K562 (cell line): ENCODE results near the gene ISOC1. TPM values are rescaled to one million over a fixed set of nuclear protein-coding genes. Genes with fewer than 3 reads are reported as not detected.

ENCODE experiments used
- ATF1 ChIP-seq, 2 experiments: fragments of 450-650 bp in 1 of 2; IDR thresholded peaks; 2 replicates each; pipeline ENCODE4 v1.6.1; 2016; ENCODE audit warnings: missing compliant biosample characterization in 1 of 2, missing genetic modification characterization in 1 of 2
- CEBPG ChIP-seq, 3 experiments: fragments of 200-800 bp in 1 of 3; sonication (Bioruptor generic) in 1 of 3; sonication (generic) in 1 of 3; formaldehyde crosslinking in 1 of 3; IDR thresholded peaks in 2 of 3; conservative IDR thresholded peaks in 1 of 3; 2 replicates each; pipeline versions ENCODE4 v1.6.1 to v1.8.0; 2016 to 2022; ENCODE audit warnings: missing compliant biosample characterization in 2 of 3, missing genetic modification characterization in 2 of 3, mild to moderate bottlenecking in 1 of 3, missing genetic modification reagents in 1 of 3
- E2F6 ChIP-seq, 2 experiments: IDR thresholded peaks; 2 replicates each; pipeline ENCODE4 v1.6.1; 2011; ENCODE audit warnings: borderline replicate concordance in 1 of 2, control low read depth in 1 of 2, low read depth in 1 of 2, low read length in 1 of 2, mild to moderate bottlenecking in 1 of 2, mixed read lengths in 1 of 2, moderate library complexity in 1 of 2; ENCODE audit not compliant: insufficient read depth in 1 of 2, insufficient read length in 1 of 2, poor library complexity in 1 of 2, severe bottlenecking in 1 of 2; ENCODE audit errors: extremely low read depth in 1 of 2
- EGR1 ChIP-seq: fragments of 450-650 bp; conservative IDR thresholded peaks from 2 replicates; pipeline ENCODE4 v1.6.1; 2017; ENCODE audit warnings: mild to moderate bottlenecking
- FOXM1 ChIP-seq, 2 experiments: fragments of 450-650 bp in 1 of 2; sonication (generic) in 1 of 2; formaldehyde crosslinking in 1 of 2; IDR thresholded peaks; 2 replicates each; pipeline versions ENCODE4 v1.6.1 to v1.9.0; 2017 to 2022; ENCODE audit warnings: low read depth in 2 of 2, mild to moderate bottlenecking in 2 of 2, missing genetic modification reagents in 1 of 2, moderate library complexity in 1 of 2
- GTF2E2 ChIP-seq: fragments of 200-800 bp; sonication (Bioruptor generic); IDR thresholded peaks from 2 replicates; pipeline ENCODE4 v1.6.1; 2016; ENCODE audit warnings: missing genetic modification characterization, missing compliant biosample characterization
- HMBOX1 ChIP-seq: sonication (generic); IDR thresholded peaks from 2 replicates; pipeline ENCODE4 v1.6.1; 2016
- KAT7 ChIP-seq: sonication (generic); formaldehyde crosslinking; IDR thresholded peaks from 2 replicates; pipeline ENCODE4 v1.8.0; 2022; ENCODE audit warnings: missing genetic modification reagents, mild to moderate bottlenecking, borderline replicate concordance
- MIER1 ChIP-seq: fragments of 450-650 bp; IDR thresholded peaks from 2 replicates; pipeline ENCODE4 v1.6.1; 2016; ENCODE audit warnings: antibody characterized with exemption, mild to moderate bottlenecking, low read depth
- MITF ChIP-seq: IDR thresholded peaks from 2 replicates; pipeline ENCODE4 v1.6.1; 2014; ENCODE audit warnings: antibody characterized with exemption
- NFATC3 ChIP-seq: fragments of 450-650 bp; IDR thresholded peaks from 2 replicates; pipeline ENCODE4 v1.6.1; 2017; ENCODE audit warnings: mild to moderate bottlenecking
- NFRKB ChIP-seq: fragments of 450-650 bp; IDR thresholded peaks from 2 replicates; pipeline ENCODE4 v1.6.1; 2016; ENCODE audit warnings: low read depth
- PCBP1 ChIP-seq: fragments of 200-400 bp; formaldehyde crosslinking; IDR thresholded peaks from 2 replicates; pipeline ENCODE4 v1.6.1; 2018; ENCODE audit warnings: mild to moderate bottlenecking, low read depth, low read length; ENCODE audit not compliant: poor library complexity, severe bottlenecking
- RNF2 ChIP-seq: sonication (generic); IDR thresholded peaks from 2 replicates; pipeline ENCODE4 v1.6.1; 2016
- ZNF3 ChIP-seq: fragments of 250-450 bp; sonication (Bioruptor Pico); IDR thresholded peaks from 2 replicates; pipeline ENCODE4 v1.5.0; 2021; ENCODE audit warnings: mild to moderate bottlenecking, moderate library complexity
- polyA plus RNA-seq, 8 experiments: library from polyadenylated mRNA; depleted of rRNA in 4 of 8; stranded (reverse) in 5 of 8; unstranded in 3 of 8; fragments of >200 nt; fragmentation: Nextera tagmentation in 2 of 8; fragmentation: Illumina TruSeq in 1 of 8; extraction: Ambion mirVana in 2 of 8; extraction: Trizol in 1 of 8; gene quantifications; 2 replicates each; pipeline versions ENCODE4 v1.2.1 to v1.2.3, GENCODE V29; 2011 to 2014; ENCODE audit warnings: inconsistent platforms in 1 of 8, missing spikeins in 1 of 8
- total RNA-seq, 7 experiments: library from RNA; depleted of rRNA in 6 of 7; stranded (reverse); fragments of >200 nt in 6 of 7; fragmentation: Illumina TruSeq in 2 of 7; extraction: Trizol in 2 of 7; gene quantifications; 2 replicates each; pipeline versions ENCODE4 v1.2.1 to v1.2.3, GENCODE V29; 2011 to 2021; ENCODE audit warnings: low replicate concordance in 1 of 7
- TF ChIP-seq, protein P1 (sequence below): sonication (generic); formaldehyde crosslinking; IDR thresholded peaks from 2 replicates; pipeline ENCODE4 v1.4.0; 2020; ENCODE audit warnings: mild to moderate bottlenecking, missing genetic modification reagents
- TF ChIP-seq, protein P2 (sequence below), 3 experiments: fragments of 200-800 bp in 1 of 3; sonication (Bioruptor generic) in 1 of 3; sonication (generic) in 1 of 3; formaldehyde crosslinking in 1 of 3; IDR thresholded peaks; 2 replicates each; pipeline versions ENCODE4 v1.6.1 to v1.8.0; 2016 to 2022; ENCODE audit warnings: mild to moderate bottlenecking in 2 of 3, missing compliant biosample characterization in 2 of 3, missing genetic modification characterization in 2 of 3, missing genetic modification reagents in 1 of 3

ISOC1 gene
- total and polyA plus RNA-seq, 9 of the 15 experiments (the other 6 are each of a cell fraction or from before 2014, with no cell fraction given): 14.0 to 67.9 (median 51.3) TPM

- no peak for TF ChIP-seq MIER1
- TF ChIP-seq HMBOX1: 0 out of 2 replicates have a peak, but pooled peaks have one; percentile 27
- 0 out of 2 replicates have a peak, but pooled peaks have one; percentile 47 for TF ChIP-seq KAT7 (CRISPR knock-in tag)
- 0 out of 2 replicates have a peak, but pooled peaks have one; percentile 53 for TF ChIP-seq GTF2E2 (tag)
- no peak for TF ChIP-seq CEBPG (CRISPR knock-in tag; IDR thresholded peaks at IDR 0.05)
- TF ChIP-seq CEBPG (tag; conservative IDR thresholded peaks at IDR 0.05 in 1 of 2, IDR thresholded peaks at IDR 0.05 in 1 of 2): peak in 1 of 2 experiments; percentile 61; a peak in 2 of 4 replicates
- peak; percentile 86 for TF ChIP-seq PCBP1
- TF ChIP-seq ATF1 (CRISPR knock-in tag; IDR thresholded peaks at IDR 0.05): no peak
- peak; percentile 45; the same call in 1 of the 2 replicates for TF ChIP-seq ATF1 (tag; IDR thresholded peaks at IDR 0.05)
- no peak for TF ChIP-seq ZNF3 (CRISPR knock-in tag)
- peak in 1 of 2 experiments; percentile 19 for TF ChIP-seq E2F6 (IDR thresholded peaks at IDR 0.05; ENCODE audit: borderline replicate concordance in 1 of 2, extremely low read depth in 1 of 2, insufficient read depth in 1 of 2, insufficient read length in 1 of 2, low read depth in 1 of 2, low read length in 1 of 2, poor library complexity in 1 of 2, severe bottlenecking in 1 of 2)
- TF ChIP-seq NFATC3: no peak
- peak; percentile 91 for TF ChIP-seq EGR1
- 0 out of 2 replicates have a peak, but pooled peaks have one; percentile 35 for TF ChIP-seq NFRKB
- no peak for TF ChIP-seq FOXM1 (IDR thresholded peaks at IDR 0.05; ENCODE audit: low read depth)
- no peak for TF ChIP-seq FOXM1 (CRISPR knock-in tag; IDR thresholded peaks at IDR 0.05; ENCODE audit: low read depth)
- TF ChIP-seq, protein P1, sequence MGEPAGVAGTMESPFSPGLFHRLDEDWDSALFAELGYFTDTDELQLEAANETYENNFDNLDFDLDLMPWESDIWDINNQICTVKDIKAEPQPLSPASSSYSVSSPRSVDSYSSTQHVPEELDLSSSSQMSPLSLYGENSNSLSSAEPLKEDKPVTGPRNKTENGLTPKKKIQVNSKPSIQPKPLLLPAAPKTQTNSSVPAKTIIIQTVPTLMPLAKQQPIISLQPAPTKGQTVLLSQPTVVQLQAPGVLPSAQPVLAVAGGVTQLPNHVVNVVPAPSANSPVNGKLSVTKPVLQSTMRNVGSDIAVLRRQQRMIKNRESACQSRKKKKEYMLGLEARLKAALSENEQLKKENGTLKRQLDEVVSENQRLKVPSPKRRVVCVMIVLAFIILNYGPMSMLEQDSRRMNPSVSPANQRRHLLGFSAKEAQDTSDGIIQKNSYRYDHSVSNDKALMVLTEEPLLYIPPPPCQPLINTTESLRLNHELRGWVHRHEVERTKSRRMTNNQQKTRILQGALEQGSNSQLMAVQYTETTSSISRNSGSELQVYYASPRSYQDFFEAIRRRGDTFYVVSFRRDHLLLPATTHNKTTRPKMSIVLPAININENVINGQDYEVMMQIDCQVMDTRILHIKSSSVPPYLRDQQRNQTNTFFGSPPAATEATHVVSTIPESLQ (CRISPR knock-in tag): no peak
- TF ChIP-seq, protein P2, sequence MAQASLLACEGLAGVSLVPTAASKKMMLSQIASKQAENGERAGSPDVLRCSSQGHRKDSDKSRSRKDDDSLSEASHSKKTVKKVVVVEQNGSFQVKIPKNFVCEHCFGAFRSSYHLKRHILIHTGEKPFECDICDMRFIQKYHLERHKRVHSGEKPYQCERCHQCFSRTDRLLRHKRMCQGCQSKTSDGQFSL (CRISPR knock-in tag; IDR thresholded peaks at IDR 0.05): 0 out of 2 replicates have a peak, but pooled peaks have one; percentile 16
- TF ChIP-seq, protein P2 (tag; IDR thresholded peaks at IDR 0.05): no peak
- no peak for TF ChIP-seq MITF
- 0 out of 2 replicates have a peak, but pooled peaks have one; percentile 28 for TF ChIP-seq RNF2
Measured at GRCh38 chr5:129094924-129095899, 663 bp downstream of the ISOC1 start (continued).
